Colonic mucosa (tissue), 4 donors: Measurements from ENCODE around the gene SEC16B. TPM values are rescaled to one million over a fixed set of nuclear protein-coding genes. Genes with fewer than 3 reads are reported as not detected.

Source experiments
- DNase-seq: peaks from one replicate; pipeline ENCODE4 v3.0.0-alpha.2; 2020
- H3K27ac ChIP-seq: fragments of 200-600 bp; one replicate; pipeline ENCODE4 v1.8.0; 2021
- H3K27me3 ChIP-seq: fragments of 200-600 bp; one replicate; pipeline ENCODE4 v1.8.0; 2021
- H3K36me3 ChIP-seq: fragments of 200-600 bp; one replicate; pipeline ENCODE4 v1.8.0; 2021
- H3K4me1 ChIP-seq: fragments of 200-600 bp; one replicate; pipeline ENCODE4 v1.8.0; 2021; ENCODE audit warnings: mild to moderate bottlenecking
- H3K4me3 ChIP-seq: fragments of 200-600 bp; one replicate; pipeline ENCODE4 v1.8.0; 2021
- H3K9ac ChIP-seq, 2 donors: one replicate each; pipeline ENCODE4 v1.7.0; 2013; ENCODE audit warnings: control low read depth in 2 of 2, low read depth in 2 of 2, low read length in 2 of 2
- H3K9me3 ChIP-seq: fragments of 200-600 bp; one replicate; pipeline ENCODE4 v1.8.0; 2021
- CTCF ChIP-seq: fragments of 200-600 bp; IDR thresholded peaks from one replicate; pipeline ENCODE4 v1.8.0; 2022; ENCODE audit warnings: antibody characterized with exemption, mild to moderate bottlenecking
- intact Hi-C: fragments of 100-400 bp; cut with DNase I; formaldehyde crosslinking; loops from one replicate; pipeline ENCODE4 v1.14.1; 2022
- total RNA-seq, 2 donors: library from RNA; stranded (reverse); fragmentation: NEBNext Ultra II Directional in 1 of 2; extraction: Animal tissue kit (Norgen Biotek cat#: 25700) in 1 of 2; gene quantifications; one replicate each; pipeline ENCODE4 v1.2.1, GENCODE V29; 2021
- donor health status: healthy.
- donor health status: DM: no; HTN: no; CAD: no.
- donor health status: DM: no; HTN: no; CAD: no.

The SEC16B gene
- total RNA-seq, 2 donors from 2014 or later: 2.8 to 5.2 TPM

DNA sequence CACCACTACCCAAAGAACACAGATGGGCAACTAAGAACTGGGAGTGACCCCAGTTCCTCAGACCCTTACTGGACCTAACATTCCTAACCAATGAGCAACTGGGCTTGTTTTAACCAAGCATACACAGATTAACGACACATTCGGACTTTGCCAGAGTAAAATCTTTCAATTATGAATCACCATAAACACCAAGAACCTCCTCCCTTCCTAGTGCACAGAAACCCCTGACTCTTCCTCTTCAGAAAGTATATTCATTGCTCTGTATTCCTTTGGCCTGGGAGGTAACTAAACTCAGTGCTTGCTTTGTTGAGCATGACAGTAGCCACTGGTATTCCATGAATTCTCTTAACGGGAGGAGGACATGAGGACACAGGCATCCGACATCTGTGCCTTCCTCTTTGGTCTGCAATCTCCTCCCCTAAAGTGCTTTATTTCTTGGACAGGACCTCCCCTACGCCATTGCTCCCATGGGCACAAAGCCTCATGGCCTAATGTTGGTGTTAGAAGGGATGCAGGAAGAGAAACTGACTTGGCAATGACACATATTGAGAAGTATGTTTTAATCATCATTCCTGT, 42.7 kb downstream of the SEC16B start:
- Histone ChIP-seq H3K9ac (no peak overlapping the region), H3K27ac (no peak overlapping the region), H3K36me3 (no peaks in the 10 kb centered on the region), H3K9me3 (no peaks in the 10 kb centered on the region), H3K27me3 (no peaks in the 10 kb centered on the region), H3K4me1 (no peaks in the 10 kb centered on the region), H3K4me3 (no peak overlapping the region)
- no peak for TF ChIP-seq CTCF
- no peak for DNase-seq
- intact Hi-C loops: no loop called here

GRCh38 chr1:177926201-177926600, 43.7 kb downstream of the SEC16B start:
- no peak overlapping the region for H3K27ac ChIP-seq
- intact Hi-C loops: no loop called here
- no peaks in the 10 kb centered on the region for H3K9me3 ChIP-seq
- H3K9ac ChIP-seq: no peak overlapping the region
- no peaks in the 10 kb centered on the region for H3K4me1 ChIP-seq
- H3K4me3 ChIP-seq: no peak overlapping the region
- no peaks in the 10 kb centered on the region for H3K27me3 ChIP-seq
- no peaks in the 10 kb centered on the region for H3K36me3 ChIP-seq
- no peak for TF ChIP-seq CTCF
- DNase-seq: no peak

GRCh38 chr1:177925006-177925405, 44.9 kb downstream of the SEC16B start:
- no peaks in the 10 kb centered on the region for H3K36me3 ChIP-seq
- intact Hi-C loops: no loop called here
- H3K27me3 ChIP-seq: no peaks in the 10 kb centered on the region
- no peak overlapping the region for H3K4me3 ChIP-seq
- no peak for TF ChIP-seq CTCF
- no peak for DNase-seq
- H3K27ac ChIP-seq: no peak overlapping the region
- no peaks in the 10 kb centered on the region for H3K4me1 ChIP-seq
- no peaks in the 10 kb centered on the region for H3K9me3 ChIP-seq
- no peak overlapping the region for H3K9ac ChIP-seq

GRCh38 chr1:177923441-177923840, 46.4 kb downstream of the SEC16B start:
- no peak for DNase-seq
- Histone ChIP-seq H3K27ac (no peak overlapping the region), H3K4me1 (no peaks in the 10 kb centered on the region), H3K4me3 (no peak overlapping the region), H3K9ac (no peak overlapping the region), H3K9me3 (no peaks in the 10 kb centered on the region), H3K27me3 (no peaks in the 10 kb centered on the region), H3K36me3 (no peaks in the 10 kb centered on the region)
- TF ChIP-seq CTCF: no peak
- intact Hi-C loops: no loop called here

- intact Hi-C loops: no loop called here
- no peak for TF ChIP-seq CTCF
Observed at GRCh38 chr1:177922209-177922608, 47.6 kb downstream of the SEC16B start.

DNA sequence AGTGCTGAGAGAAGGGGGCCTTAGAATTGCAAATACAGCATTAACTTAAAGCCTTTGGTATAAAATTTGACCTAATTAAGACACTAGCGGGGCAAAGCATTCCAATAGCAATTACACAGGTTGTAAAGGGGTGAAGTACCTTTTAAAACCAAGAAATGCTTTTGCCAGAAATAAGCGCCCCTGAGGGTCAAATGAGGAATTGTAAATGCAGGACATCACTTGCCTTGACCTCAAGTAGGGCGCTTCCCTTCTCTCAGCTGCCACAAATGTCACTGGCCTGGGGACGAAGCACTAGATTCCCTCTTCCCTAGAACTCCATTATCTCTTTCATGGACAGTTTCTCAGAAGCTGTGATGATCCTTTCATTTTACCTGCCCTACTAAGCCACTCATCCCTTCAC, 48.3 kb downstream of the SEC16B start:
- intact Hi-C loops: no loop called here
- H3K4me3 ChIP-seq: no peak overlapping the region
- H3K27ac ChIP-seq: no peak overlapping the region
- TF ChIP-seq CTCF: no peak
- no peaks in the 10 kb centered on the region for H3K36me3 ChIP-seq
- H3K9ac ChIP-seq: no peak overlapping the region
- no peaks in the 10 kb centered on the region for H3K9me3 ChIP-seq
- no peak for DNase-seq
- H3K27me3 ChIP-seq: no peaks in the 10 kb centered on the region
- H3K4me1 ChIP-seq: no peaks in the 10 kb centered on the region

More at GRCh38 chr1:177922209-177922608, 47.6 kb downstream of the SEC16B start:
- no peaks in the 10 kb centered on the region for H3K9me3 ChIP-seq
- DNase-seq: no peak
- H3K27ac ChIP-seq: no peak overlapping the region
- no peaks in the 10 kb centered on the region for H3K36me3 ChIP-seq
- no peaks in the 10 kb centered on the region for H3K4me1 ChIP-seq
- no peaks in the 10 kb centered on the region for H3K27me3 ChIP-seq
- no peak overlapping the region for H3K4me3 ChIP-seq
- H3K9ac ChIP-seq: no peak overlapping the region
